ENCODE results near the gene ZBTB5. TPM values are rescaled to one million over a fixed set of nuclear protein-coding genes. Genes with fewer than 3 reads are reported as not detected.
"Not testable (repeated sequence)": the region's sequence is repeated elsewhere in the genome, so short reads cannot be mapped to it uniquely, and the experiment has no call there.

The ZBTB5 gene
- total RNA-seq, 1 donor from 2014 or later = 10.6 TPM

- no peak for ATAC-seq
Observed at GRCh38 chr9:37451628-37452027, 13.6 kb downstream of the ZBTB5 start.

GRCh38 chr9:37449862-37450632 is 15.2 kb downstream of the ZBTB5 start:
- no peak for ATAC-seq

- no peak for ATAC-seq
Observed at GRCh38 chr9:37447111-37447510, 18.1 kb downstream of the ZBTB5 start.

- no peak for ATAC-seq
Observed at GRCh38 chr9:37446401-37446800, 18.8 kb downstream of the ZBTB5 start.

GRCh38 chr9:37445832-37446231 is 19.4 kb downstream of the ZBTB5 start:
- ATAC-seq = no peak

GRCh38 chr9:37444890-37445289 is 20.4 kb downstream of the ZBTB5 start:
- no peak for ATAC-seq

- no peak for ATAC-seq
Observed at GRCh38 chr9:37443566-37443965, 21.7 kb downstream of the ZBTB5 start.

GRCh38 chr9:37442556-37442955 is 22.7 kb downstream of the ZBTB5 start:
- ATAC-seq = no peak

- ATAC-seq = no peak
Observed at GRCh38 chr9:37441776-37442370, 23.4 kb downstream of the ZBTB5 start.

- no peak for ATAC-seq
Observed at GRCh38 chr9:37438359-37438758, 26.9 kb downstream of the ZBTB5 start.

GRCh38 chr9:37437621-37438020 is 27.6 kb downstream of the ZBTB5 start:
- no peak for ATAC-seq

- ATAC-seq = no peak
Observed at GRCh38 chr9:37437010-37437409, 28.2 kb downstream of the ZBTB5 start.

- ATAC-seq = no peak
Observed at GRCh38 chr9:37436540-37436939, 28.7 kb downstream of the ZBTB5 start.

GRCh38 chr9:37433867-37434371 is 31.3 kb downstream of the ZBTB5 start:
- no peak for ATAC-seq

GRCh38 chr9:37432020-37432419 is 33.2 kb downstream of the ZBTB5 start:
- no peak for ATAC-seq

- no peak for ATAC-seq
Observed at GRCh38 chr9:37430841-37431597, 34.2 kb downstream of the ZBTB5 start.

- ATAC-seq = no peak
Observed at GRCh38 chr9:37429441-37430285, 35.6 kb downstream of the ZBTB5 start.

GRCh38 chr9:37428345-37428744 is 36.9 kb downstream of the ZBTB5 start:
- ATAC-seq = no peak

- no peak for ATAC-seq
Observed at GRCh38 chr9:37426846-37427245, 38.4 kb downstream of the ZBTB5 start.

- ATAC-seq = not testable (repeated sequence)
Observed at GRCh38 chr9:37426431-37426830, 38.8 kb downstream of the ZBTB5 start.

- ATAC-seq = no peak
Observed at GRCh38 chr9:37425298-37425752, 39.9 kb downstream of the ZBTB5 start.

GRCh38 chr9:37424686-37425297 is 40.5 kb downstream of the ZBTB5 start:
- ATAC-seq = no peak
